Memory B cell (primary cell): Measurements from ENCODE around the gene NTPCR.

Source experiments
- ATAC-seq: fragments of 150-1000 bp; cut with Tn5 transposase; 2 replicates; pipeline ENCODE4 v1.10.0; 2021; ENCODE audit warnings: low read depth, mild to moderate bottlenecking, moderate library complexity
- DNase-seq, 2 donors: peaks; one replicate each; pipeline ENCODE4 v3.0.0; 2022; ENCODE audit warnings: low spot score in 2 of 2
- H3K27ac Mint-ChIP-seq: one replicate; pipeline ENCODE4 v1.8.0; 2022; ENCODE audit warnings: mild to moderate bottlenecking, moderate library complexity, mixed read lengths
- H3K27me3 Mint-ChIP-seq: one replicate; pipeline ENCODE4 v1.8.0; 2022; ENCODE audit warnings: mixed read lengths
- H3K36me3 Mint-ChIP-seq: one replicate; pipeline ENCODE4 v1.8.0; 2022; ENCODE audit warnings: mild to moderate bottlenecking, mixed read lengths
- H3K4me1 Mint-ChIP-seq: one replicate; pipeline ENCODE4 v1.8.0; 2022; ENCODE audit warnings: mixed read lengths
- H3K4me3 Mint-ChIP-seq: one replicate; pipeline ENCODE4 v1.8.0; 2022; ENCODE audit warnings: mild to moderate bottlenecking, moderate library complexity, mixed read lengths
- H3K9me3 Mint-ChIP-seq: one replicate; pipeline ENCODE4 v1.8.0; 2022; ENCODE audit warnings: mixed read lengths

NTPCR gene

GRCh38 chr1:233006541-233006973 is 56.1 kb downstream of the NTPCR start:
- peaks cover 3% of the 10 kb centered on the region for H3K9me3 Mint-ChIP-seq
- no peaks in the 10 kb centered on the region for H3K27me3 Mint-ChIP-seq
- ATAC-seq = no peak
- H3K27ac Mint-ChIP-seq = no peak overlapping the region
- H3K4me1 Mint-ChIP-seq = no peaks in the 10 kb centered on the region
- no peak for DNase-seq
- peaks cover 37% of the 10 kb centered on the region for H3K36me3 Mint-ChIP-seq
- H3K4me3 Mint-ChIP-seq = no peak overlapping the region

- Mint-ChIP-seq H3K36me3 (peaks cover 37% of the 10 kb centered on the region), H3K9me3 (no peaks in the 10 kb centered on the region), H3K27me3 (no peaks in the 10 kb centered on the region), H3K4me3 (no peak overlapping the region), H3K27ac (no peak overlapping the region), H3K4me1 (no peaks in the 10 kb centered on the region)
- DNase-seq (no peak), ATAC-seq (no peak)
These were observed 59.7 kb downstream of the NTPCR start for GRCh38 chr1:233010146-233010545.

GRCh38 chr1:233012021-233012420 is 61.6 kb downstream of the NTPCR start:
- H3K27ac Mint-ChIP-seq = no peak overlapping the region
- peaks cover 34% of the 10 kb centered on the region for H3K36me3 Mint-ChIP-seq
- H3K4me1 Mint-ChIP-seq = no peaks in the 10 kb centered on the region
- ATAC-seq (no peak), DNase-seq (no peak)
- H3K9me3 Mint-ChIP-seq = no peaks in the 10 kb centered on the region
- no peak overlapping the region for H3K4me3 Mint-ChIP-seq
- H3K27me3 Mint-ChIP-seq = no peaks in the 10 kb centered on the region

GRCh38 chr1:233015965-233016364 is 65.6 kb downstream of the NTPCR start:
- DNase-seq (no peak), ATAC-seq (no peak)
- Mint-ChIP-seq H3K27ac (no peak overlapping the region), H3K4me1 (peaks cover 2% of the 10 kb centered on the region), H3K9me3 (no peaks in the 10 kb centered on the region), H3K36me3 (peaks cover 35% of the 10 kb centered on the region), H3K27me3 (no peaks in the 10 kb centered on the region), H3K4me3 (no peak overlapping the region)

GRCh38 chr1:233016798-233017197 is 66.4 kb downstream of the NTPCR start:
- ATAC-seq (no peak), DNase-seq (no peak)
- no peaks in the 10 kb centered on the region for H3K27me3 Mint-ChIP-seq
- H3K27ac Mint-ChIP-seq = no peak overlapping the region
- peaks cover 2% of the 10 kb centered on the region for H3K4me1 Mint-ChIP-seq
- peaks cover 34% of the 10 kb centered on the region for H3K36me3 Mint-ChIP-seq
- no peaks in the 10 kb centered on the region for H3K9me3 Mint-ChIP-seq
- H3K4me3 Mint-ChIP-seq = no peak overlapping the region

GRCh38 chr1:233019083-233019482 is 68.7 kb downstream of the NTPCR start:
- no peak overlapping the region for H3K27ac Mint-ChIP-seq
- H3K4me3 Mint-ChIP-seq = no peak overlapping the region
- peaks cover 30% of the 10 kb centered on the region for H3K36me3 Mint-ChIP-seq
- no peak for DNase-seq
- peaks cover 4% of the 10 kb centered on the region for H3K4me1 Mint-ChIP-seq
- no peaks in the 10 kb centered on the region for H3K27me3 Mint-ChIP-seq
- no peaks in the 10 kb centered on the region for H3K9me3 Mint-ChIP-seq
- ATAC-seq = no peak

GRCh38 chr1:233019778-233020325 is 69.4 kb downstream of the NTPCR start:
- H3K27ac Mint-ChIP-seq = no peak overlapping the region
- H3K4me1 Mint-ChIP-seq = peaks cover 4% of the 10 kb centered on the region
- peaks cover 28% of the 10 kb centered on the region for H3K36me3 Mint-ChIP-seq

GRCh38 chr1:233020426-233020825 is 70.0 kb downstream of the NTPCR start:
- Mint-ChIP-seq H3K36me3 (peaks cover 28% of the 10 kb centered on the region), H3K4me1 (peaks cover 4% of the 10 kb centered on the region), H3K4me3 (no peak overlapping the region), H3K27ac (no peak overlapping the region), H3K27me3 (no peaks in the 10 kb centered on the region), H3K9me3 (no peaks in the 10 kb centered on the region)
- DNase-seq = no peak
- ATAC-seq = no peak

More at GRCh38 chr1:233019778-233020325, 69.4 kb downstream of the NTPCR start:
- Mint-ChIP-seq H3K27me3 (no peaks in the 10 kb centered on the region), H3K9me3 (no peaks in the 10 kb centered on the region), H3K4me3 (no peak overlapping the region)
- ATAC-seq (no peak), DNase-seq (no peak)

GRCh38 chr1:233022246-233022645 is 71.8 kb downstream of the NTPCR start:
- Mint-ChIP-seq H3K4me1 (peaks cover 4% of the 10 kb centered on the region), H3K27ac (no peak overlapping the region), H3K36me3 (peaks cover 27% of the 10 kb centered on the region), H3K9me3 (no peaks in the 10 kb centered on the region), H3K4me3 (no peak overlapping the region), H3K27me3 (no peaks in the 10 kb centered on the region)
- DNase-seq (no peak), ATAC-seq (no peak)

- Mint-ChIP-seq H3K4me1 (peaks cover 4% of the 10 kb centered on the region), H3K27ac (no peak overlapping the region), H3K36me3 (peaks cover 21% of the 10 kb centered on the region), H3K9me3 (no peaks in the 10 kb centered on the region), H3K4me3 (no peak overlapping the region), H3K27me3 (no peaks in the 10 kb centered on the region)
- DNase-seq = no peak
- no peak for ATAC-seq
These were observed 73.8 kb downstream of the NTPCR start for GRCh38 chr1:233024199-233024598.

GRCh38 chr1:233025157-233025556 is 74.7 kb downstream of the NTPCR start:
- Mint-ChIP-seq H3K36me3 (peaks cover 18% of the 10 kb centered on the region), H3K27ac (no peak overlapping the region), H3K27me3 (no peaks in the 10 kb centered on the region), H3K4me1 (peaks cover 2% of the 10 kb centered on the region), H3K9me3 (no peaks in the 10 kb centered on the region), H3K4me3 (no peak overlapping the region)
- DNase-seq = no peak
- no peak for ATAC-seq

GRCh38 chr1:233025567-233025966 is 75.2 kb downstream of the NTPCR start:
- DNase-seq = no peak
- Mint-ChIP-seq H3K4me3 (no peak overlapping the region), H3K27ac (no peak overlapping the region), H3K9me3 (no peaks in the 10 kb centered on the region), H3K4me1 (peaks cover 2% of the 10 kb centered on the region), H3K36me3 (peaks cover 18% of the 10 kb centered on the region), H3K27me3 (no peaks in the 10 kb centered on the region)
- no peak for ATAC-seq

GRCh38 chr1:233027046-233027445 is 76.6 kb downstream of the NTPCR start:
- DNase-seq (no peak), ATAC-seq (no peak)
- no peak overlapping the region for H3K27ac Mint-ChIP-seq
- H3K36me3 Mint-ChIP-seq = peaks cover 19% of the 10 kb centered on the region
- H3K4me1 Mint-ChIP-seq = peaks cover 2% of the 10 kb centered on the region
- H3K27me3 Mint-ChIP-seq = no peaks in the 10 kb centered on the region
- no peak overlapping the region for H3K4me3 Mint-ChIP-seq
- no peaks in the 10 kb centered on the region for H3K9me3 Mint-ChIP-seq

- no peak for ATAC-seq
- H3K4me3 Mint-ChIP-seq = no peak overlapping the region
These were observed 81.1 kb downstream of the NTPCR start for GRCh38 chr1:233031521-233031920.

GRCh38 chr1:233032916-233033315 is 82.5 kb downstream of the NTPCR start:
- Mint-ChIP-seq H3K4me1 (no peaks in the 10 kb centered on the region), H3K36me3 (peaks cover 13% of the 10 kb centered on the region), H3K4me3 (no peak overlapping the region), H3K27me3 (no peaks in the 10 kb centered on the region), H3K9me3 (peaks cover 4% of the 10 kb centered on the region), H3K27ac (no peak overlapping the region)
- no peak for ATAC-seq
- DNase-seq = no peak

More at GRCh38 chr1:233031521-233031920, 81.1 kb downstream of the NTPCR start:
- no peaks in the 10 kb centered on the region for H3K27me3 Mint-ChIP-seq
- no peaks in the 10 kb centered on the region for H3K4me1 Mint-ChIP-seq
- H3K27ac Mint-ChIP-seq = no peak overlapping the region
- peaks cover 4% of the 10 kb centered on the region for H3K9me3 Mint-ChIP-seq
- DNase-seq = no peak
- peaks cover 12% of the 10 kb centered on the region for H3K36me3 Mint-ChIP-seq
